OCI-LY3 (cell line): ENCODE measurements around the gene CELSR2.

Experiments used
- EZH2phosphoT487 ChIP-seq: fragments of 200-600 bp; shearing (Covaris generic); IDR thresholded peaks from 2 replicates; pipeline ENCODE4 v1.6.1; 2018; ENCODE audit warnings: antibody characterized with exemption, mixed run types, low read depth
- TF ChIP-seq, protein P1 (sequence below): fragments of 200-600, 300-600 bp; sonication (generic); IDR thresholded peaks from 2 replicates; pipeline ENCODE4 v1.5.1; 2014; ENCODE audit warnings: antibody characterized with exemption, low read length, low read depth

GRCh38 chr1:109282952-109283747 lies 33.8 kb downstream of the CELSR2 start, which contains the start of gene PSRC1:
- TF ChIP-seq, protein P1, sequence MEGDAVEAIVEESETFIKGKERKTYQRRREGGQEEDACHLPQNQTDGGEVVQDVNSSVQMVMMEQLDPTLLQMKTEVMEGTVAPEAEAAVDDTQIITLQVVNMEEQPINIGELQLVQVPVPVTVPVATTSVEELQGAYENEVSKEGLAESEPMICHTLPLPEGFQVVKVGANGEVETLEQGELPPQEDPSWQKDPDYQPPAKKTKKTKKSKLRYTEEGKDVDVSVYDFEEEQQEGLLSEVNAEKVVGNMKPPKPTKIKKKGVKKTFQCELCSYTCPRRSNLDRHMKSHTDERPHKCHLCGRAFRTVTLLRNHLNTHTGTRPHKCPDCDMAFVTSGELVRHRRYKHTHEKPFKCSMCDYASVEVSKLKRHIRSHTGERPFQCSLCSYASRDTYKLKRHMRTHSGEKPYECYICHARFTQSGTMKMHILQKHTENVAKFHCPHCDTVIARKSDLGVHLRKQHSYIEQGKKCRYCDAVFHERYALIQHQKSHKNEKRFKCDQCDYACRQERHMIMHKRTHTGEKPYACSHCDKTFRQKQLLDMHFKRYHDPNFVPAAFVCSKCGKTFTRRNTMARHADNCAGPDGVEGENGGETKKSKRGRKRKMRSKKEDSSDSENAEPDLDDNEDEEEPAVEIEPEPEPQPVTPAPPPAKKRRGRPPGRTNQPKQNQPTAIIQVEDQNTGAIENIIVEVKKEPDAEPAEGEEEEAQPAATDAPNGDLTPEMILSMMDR: peak; percentile 16
- no peak for TF ChIP-seq EZH2phosphoT487
